NCI-H774 (cell line): ENCODE measurements around the gene MESD.

Source experiments
- DNase-seq: peaks from one replicate; lab custom pipeline; 2025; lab: John Stamatoyannopoulos, UW

Gene MESD

DNA sequence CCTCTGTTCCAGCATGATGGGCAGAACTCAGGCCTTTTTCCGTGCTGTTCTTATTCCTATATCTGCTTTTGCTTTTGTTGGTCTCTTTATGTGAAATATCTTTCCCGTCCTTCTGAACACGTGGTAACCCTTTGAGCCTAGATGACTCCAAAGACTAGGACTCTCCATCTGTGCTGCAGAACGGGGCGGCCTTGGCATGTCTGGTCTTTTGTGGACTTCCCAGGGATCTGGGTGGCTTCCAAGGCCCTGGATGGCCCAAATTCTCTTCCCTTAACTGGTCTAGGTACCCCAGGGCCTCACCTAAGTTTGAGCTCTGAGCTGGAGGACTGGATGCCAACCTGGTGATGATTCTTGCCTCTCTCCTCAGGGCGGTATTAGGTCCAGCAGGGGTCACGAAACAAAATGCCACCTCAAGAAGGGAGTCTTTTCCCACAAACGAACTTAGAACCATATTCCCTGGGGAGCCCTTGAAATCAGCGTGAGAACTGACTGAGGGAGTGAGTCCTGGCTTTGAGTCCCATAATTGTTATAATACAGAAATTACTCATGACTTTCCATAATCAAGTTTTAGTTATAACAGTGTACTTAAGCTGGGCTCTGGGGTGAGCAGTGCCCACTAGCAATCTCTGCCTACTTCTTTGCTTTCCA is 25.0 kb upstream of the MESD start:
- no peak for DNase-seq

DNA sequence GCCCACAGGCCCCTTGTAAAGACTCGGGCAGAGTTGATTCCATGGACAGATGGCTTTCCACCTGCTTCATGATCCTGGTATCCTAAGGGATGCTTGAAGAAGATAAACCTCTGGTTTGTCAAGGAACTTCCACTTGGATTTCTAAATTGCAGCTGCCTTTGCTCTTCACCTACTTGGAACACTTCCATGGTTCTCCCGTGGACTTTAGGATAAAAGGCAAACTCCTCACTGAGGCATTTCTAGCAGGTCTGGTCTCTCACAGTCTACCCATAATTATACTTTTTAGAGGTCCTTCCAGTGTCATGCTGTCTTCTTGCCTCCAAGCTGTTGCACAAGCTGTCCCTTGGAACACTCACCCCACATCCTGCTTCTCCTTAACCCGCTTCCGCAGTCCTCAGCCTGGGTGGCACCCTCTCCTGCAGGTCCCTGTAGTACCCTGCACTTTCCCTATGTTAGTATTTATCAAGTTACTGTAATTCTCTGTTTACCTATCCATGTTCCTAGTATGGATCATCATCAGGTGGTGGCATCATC is 23.8 kb upstream of the MESD start:
- DNase-seq: no peak

GRCh38 chr15:81012588-81012987 is 23.0 kb upstream of the MESD start:
- DNase-seq: no peak

DNA sequence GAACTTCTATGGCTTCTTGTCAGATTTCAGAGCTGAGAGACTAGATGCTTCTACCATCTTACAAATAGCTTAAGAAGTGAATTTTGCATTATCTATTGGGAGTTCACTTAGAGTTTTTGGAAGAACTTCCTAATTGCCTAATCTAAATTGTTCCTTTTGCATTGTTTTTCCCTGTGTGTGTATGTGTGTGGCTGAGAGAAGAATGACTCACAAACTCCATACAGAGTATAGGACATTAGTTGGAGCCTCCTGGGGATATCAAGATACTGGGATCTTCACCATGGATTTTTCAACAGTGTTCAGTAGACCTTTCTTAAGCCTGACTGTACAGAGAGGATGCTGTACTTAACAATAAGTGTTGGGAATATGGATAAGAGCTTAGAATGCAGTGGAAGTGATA is 22.0 kb upstream of the MESD start:
- no peak for DNase-seq

- no peak for DNase-seq
Measured at GRCh38 chr15:81010086-81010485, 20.5 kb upstream of the MESD start.

- peak; percentile 3 for DNase-seq
Measured at GRCh38 chr15:81008312-81008711, 18.7 kb upstream of the MESD start.

DNA sequence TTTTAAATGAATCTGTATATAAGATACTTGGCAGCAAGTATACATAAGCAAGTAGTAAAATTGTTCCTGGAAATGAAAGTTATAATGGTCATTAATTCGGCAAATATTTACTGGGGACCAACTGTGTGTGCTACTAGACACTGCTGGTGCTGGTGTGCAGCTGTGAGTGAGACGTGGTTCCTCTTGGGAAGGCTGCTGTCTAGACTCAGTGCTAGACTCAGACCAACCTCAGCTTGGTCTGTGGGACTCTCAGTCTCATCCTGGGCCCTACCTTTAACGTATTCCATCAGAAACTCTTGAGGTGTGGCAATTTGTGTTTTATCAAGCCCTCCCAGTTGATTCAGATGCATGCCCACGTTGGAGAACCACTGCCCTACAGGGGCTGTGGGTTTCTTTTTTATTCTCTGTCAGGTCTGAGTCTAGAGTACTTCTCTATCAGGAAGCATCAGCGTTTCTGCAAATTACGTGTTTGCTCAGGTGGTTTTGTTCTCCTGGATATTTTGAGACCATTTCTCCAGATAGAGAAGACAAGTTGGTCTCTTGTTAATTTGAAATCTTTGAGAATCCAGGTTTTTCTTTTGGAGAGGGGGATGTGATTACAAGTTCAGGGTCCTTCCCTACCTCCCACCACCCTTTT is 17.9 kb upstream of the MESD start:
- DNase-seq: no peak

DNA sequence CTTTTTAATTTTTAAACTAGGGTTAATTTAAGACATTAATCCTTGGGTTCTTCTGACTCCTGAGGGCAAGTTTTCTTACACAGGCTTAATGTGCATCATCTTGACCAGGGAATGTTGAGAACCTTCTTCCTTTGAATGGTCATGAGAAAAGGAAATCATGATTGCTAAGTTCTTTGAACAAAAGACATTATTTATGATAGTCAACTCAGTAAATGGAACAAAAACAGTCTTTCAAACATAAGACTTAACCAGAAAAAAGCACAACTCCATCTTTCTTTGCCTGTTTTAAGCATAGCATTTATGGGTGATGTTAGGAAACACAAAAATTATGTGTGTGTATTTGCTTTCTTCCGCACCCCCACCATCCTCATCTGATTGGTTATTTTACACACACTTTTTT is 16.5 kb upstream of the MESD start:
- DNase-seq: no peak

- DNase-seq: no peak
Measured at GRCh38 chr15:81003097-81003350, 13.4 kb upstream of the MESD start.

GRCh38 chr15:81002331-81003096 is 12.9 kb upstream of the MESD start:
- DNase-seq: no peak

DNA sequence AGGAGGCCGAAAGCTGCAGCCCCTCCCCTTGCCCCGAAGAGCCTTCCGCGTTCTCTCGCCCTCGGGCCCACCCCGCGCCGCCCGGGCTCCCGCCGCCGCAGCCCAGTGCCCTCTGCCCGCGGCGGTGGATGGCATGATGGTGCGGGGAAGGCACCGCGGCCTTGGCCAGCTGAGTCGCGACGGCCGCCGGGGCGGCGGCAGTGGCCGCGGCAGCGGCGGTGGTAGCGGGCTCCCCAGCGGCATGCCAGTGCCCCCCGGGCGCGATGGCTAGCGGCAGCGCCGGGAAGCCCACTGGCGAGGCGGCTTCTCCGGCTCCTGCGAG is 12.4 kb upstream of the MESD start:
- DNase-seq: no peak

- DNase-seq: peak; percentile 29
Measured at GRCh38 chr15:81001152-81002008, 11.8 kb upstream of the MESD start.

DNA sequence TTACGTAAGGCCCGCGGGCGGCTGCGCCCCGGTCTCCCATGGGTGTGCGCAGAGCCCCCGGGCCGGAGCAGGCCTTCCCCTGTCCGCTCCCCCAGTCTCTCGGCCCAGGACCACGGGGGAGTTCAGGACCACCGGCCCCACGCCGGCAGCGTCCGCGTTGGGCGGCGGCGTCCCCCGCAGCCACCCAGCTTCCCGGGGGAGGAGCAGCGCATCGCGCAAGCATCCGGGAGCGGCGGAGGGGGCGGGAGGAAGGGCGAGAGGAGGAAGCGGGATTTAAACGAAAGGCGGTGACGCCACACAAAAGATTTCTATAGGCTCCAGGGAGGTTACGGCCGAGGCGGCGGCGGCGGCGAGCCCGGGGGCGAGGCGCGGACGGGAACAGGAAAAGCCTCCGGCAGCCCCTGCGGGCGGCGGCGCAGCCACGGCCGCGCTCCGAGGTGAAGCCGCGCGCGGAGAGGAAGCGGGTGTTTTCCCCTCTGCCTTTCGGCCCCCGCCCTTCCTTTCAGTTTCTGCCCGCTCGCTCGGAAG is 11.1 kb upstream of the MESD start, which contains the start of gene TLNRD1:
Gene TLNRD1 (plus strand): TSS at position 300 of the 528 bp plus-strand sequence. CDS start 1,349 bp downstream, outside the sequence.
- peak; percentile 83 for DNase-seq

DNA sequence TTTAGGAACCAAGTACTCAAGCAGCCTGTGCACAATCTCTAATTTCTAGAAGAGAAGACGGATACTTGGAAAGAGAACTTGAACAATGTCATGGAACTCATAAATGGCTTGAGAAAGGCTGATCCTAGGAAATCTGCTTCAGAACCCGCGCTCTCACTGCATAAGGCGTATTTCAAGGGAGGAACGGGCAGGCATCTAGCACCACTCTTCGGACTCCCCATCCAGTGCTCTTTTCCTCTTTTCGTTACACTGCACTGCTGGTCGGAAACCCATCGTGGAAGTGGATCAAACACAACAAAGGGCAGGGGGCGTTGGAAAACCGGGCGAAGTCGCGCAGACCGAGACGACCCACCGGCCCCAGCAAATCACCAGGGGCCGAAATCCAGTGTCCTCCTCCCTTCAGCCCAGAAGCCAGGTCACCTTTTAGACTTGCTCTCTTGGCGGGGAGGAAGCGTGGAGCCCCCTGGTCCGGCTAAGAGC is 10.6 kb upstream of the MESD start:
- no peak for DNase-seq

DNA sequence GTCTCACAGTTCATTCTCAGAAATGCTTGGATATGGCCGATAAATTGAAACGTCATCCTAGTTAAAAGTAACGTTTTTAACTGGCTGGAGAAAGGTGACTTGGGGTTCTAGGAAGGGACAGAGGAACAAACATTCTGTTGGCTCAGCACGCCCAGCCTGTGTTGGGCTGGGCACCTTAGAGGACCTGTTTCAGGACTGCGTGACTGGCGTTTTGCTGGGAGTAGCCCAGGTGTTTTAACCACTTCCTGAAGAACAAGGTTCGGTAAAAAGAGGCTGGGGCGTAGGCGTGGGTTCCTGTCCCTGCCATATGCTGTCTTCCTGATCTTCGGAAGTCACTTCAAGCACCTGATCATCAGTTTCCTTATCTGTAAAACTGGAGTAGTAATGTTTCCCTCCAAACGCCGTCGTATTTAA is 10.0 kb upstream of the MESD start:
- no peak for DNase-seq

- DNase-seq: no peak
Measured at GRCh38 chr15:80998251-80998650, 8.6 kb upstream of the MESD start.

DNA sequence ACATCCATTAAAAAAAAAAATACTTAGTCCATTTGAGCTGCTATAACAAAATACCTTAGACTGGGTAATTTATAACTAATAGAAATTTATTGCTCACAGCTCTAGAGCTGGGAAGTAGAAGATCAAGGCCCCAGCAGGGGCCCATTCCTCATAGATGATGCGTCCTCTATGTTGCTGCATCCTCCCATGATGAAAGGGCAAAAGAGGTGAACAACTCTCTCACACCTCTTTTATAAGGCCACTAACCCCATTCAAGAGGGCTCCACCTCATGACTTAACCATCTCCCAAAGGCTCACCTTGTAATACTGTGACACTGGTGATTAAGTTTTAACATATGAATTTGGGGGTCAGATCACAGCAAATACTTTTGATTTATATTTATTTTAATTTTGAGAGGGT is 8.1 kb upstream of the MESD start:
- DNase-seq: no peak

DNA sequence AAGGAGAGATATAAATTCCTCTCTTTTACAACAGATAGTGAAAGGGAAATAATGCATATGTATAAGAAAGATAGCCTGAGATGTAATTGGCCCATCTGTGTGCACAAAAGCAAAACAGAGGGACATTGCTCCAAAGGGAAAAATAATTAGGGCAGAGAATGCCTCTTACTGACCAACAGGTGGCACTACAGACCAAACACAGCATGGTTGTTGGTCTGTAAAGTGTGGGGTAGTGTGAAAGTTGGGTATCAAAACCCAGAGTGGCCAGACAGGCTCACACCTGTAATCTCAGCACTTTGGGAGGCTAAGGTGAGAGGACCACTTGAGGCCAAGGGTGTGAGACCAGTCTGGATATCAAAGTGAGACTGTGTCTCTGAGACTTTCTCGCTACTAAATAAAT is 6.6 kb upstream of the MESD start:
- DNase-seq: no peak

- no peak for DNase-seq
Measured at GRCh38 chr15:80992441-80992840, 2.8 kb upstream of the MESD start.

- no peak for DNase-seq
Measured at GRCh38 chr15:80992006-80992405, 2.4 kb upstream of the MESD start.

DNA sequence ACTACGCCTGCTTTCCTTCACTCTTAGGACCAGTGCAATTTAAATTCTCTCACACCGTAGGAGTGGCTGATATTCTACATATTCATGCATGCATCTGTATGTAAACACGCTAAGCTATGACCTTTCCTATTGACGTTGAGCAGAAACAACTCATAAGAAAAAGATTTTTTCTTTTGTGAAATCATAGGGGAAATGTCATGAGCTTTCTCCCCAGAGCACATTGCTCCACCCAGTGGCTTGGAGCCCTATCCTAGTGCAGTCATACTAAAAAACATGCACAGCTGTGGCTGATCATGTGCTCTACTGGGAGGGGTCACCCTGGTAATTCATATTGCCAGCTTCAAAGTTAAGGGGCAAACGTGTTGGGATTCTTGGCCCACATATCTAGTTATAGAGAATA is 1.8 kb upstream of the MESD start:
- no peak for DNase-seq

- no peak for DNase-seq
Measured at GRCh38 chr15:80990955-80991354, 1.3 kb upstream of the MESD start.
